ENCODE results near the gene SLC35F1. TPM values are rescaled to one million over a fixed set of nuclear protein-coding genes. Genes with fewer than 3 reads are reported as not detected.

SLC35F1 gene
- 90.8 TPM for total RNA-seq

GRCh38 chr6:117906958-117907600 is at the start of gene SLC35F1:
Gene SLC35F1 (plus strand): TSS chr6:117907264.

Other genes starting within 250 kb of the SLC35F1 start
- 31.9 TPM for gene NUS1, start 231.8 kb upstream of the SLC35F1 start, total RNA-seq

Measured in parietal lobe (tissue), 1 donor.